ENCODE data around the gene NEIL1. TPM values are rescaled to one million over a fixed set of nuclear protein-coding genes. Genes with fewer than 3 reads are reported as not detected.
A peak's percentile ranks its signal among the peaks of the same experiment; 100 is the strongest.
"Not testable (repeated sequence)": the region's sequence is repeated elsewhere in the genome, so short reads cannot be mapped to it uniquely, and the experiment has no call there.

Gene NEIL1
- total and polyA plus RNA-seq, 3 experiments from 2014 or later = 2.0 to 2.9 (median 2.3) TPM

DNA sequence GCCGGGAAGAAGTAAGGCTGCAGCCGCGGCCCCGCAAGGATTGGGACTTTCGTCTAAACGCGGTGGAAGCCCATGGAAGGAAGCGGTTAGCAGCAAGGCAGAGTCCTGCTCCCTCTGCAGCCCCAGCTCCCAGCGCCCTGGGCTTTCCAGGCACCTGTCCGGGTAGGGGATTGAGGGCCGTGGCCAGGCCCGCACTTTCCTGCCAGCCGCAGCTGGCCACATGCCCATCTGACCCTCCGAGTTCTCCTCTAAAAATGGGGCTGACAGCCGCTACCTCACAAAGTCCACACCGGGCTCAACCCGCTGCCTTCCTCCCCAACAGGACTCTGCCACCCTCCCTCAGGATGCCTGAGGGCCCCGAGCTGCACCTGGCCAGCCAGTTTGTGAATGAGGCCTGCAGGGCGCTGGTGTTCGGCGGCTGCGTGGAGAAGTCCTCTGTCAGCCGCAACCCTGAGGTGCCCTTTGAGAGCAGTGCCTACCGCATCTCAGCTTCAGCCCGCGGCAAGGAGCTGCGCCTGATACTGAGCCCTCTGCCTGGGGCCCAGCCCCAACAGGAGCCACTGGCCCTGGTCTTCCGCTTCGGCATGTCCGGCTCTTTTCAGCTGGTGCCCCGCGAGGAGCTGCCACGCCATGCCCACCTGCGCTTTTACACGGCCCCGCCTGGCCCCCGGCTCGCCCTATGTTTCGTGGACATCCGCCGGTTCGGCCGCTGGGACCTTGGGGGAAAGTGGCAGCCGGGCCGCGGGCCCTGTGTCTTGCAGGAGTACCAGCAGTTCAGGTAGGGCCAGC is 1.9 kb downstream of the NEIL1 start:
- no peak for DNase-seq
- H3K4me3 ChIP-seq (ENCODE audit: low read length) = peak overlapping the region; percentile 68
- peaks cover 3 to 7% (median 5%) of the 10 kb centered on the region in 3 donors for H3K36me3 Mint-ChIP-seq
- peaks cover 10% of the 10 kb centered on the region for H3K9me3 ChIP-seq (ENCODE audit: low read length)
- ChIA-PET CTCF (interaction anchor here (1.0 to 1.8 kb wide), 3 partner anchors 19 to 97 kb away, joined by 3 to 12 read pairs (median 6); partner anchors contain the start of gene MAN2C1), POLR2A (interaction anchor here (1.3 to 5.4 kb wide), 2 partner anchors 20 to 292 kb away, joined by 3 to 34 read pairs; partner anchors contain the start of genes IMP3 and MAN2C1)
- no peaks in the 10 kb centered on the region for H3K27me3 ChIP-seq (ENCODE audit: insufficient read depth, low read length, poor library complexity, severe bottlenecking)
- H3K9me3 Mint-ChIP-seq = peaks cover 6 to 22% (median 20%) of the 10 kb centered on the region in 5 donors
- peaks cover 40% of the 10 kb centered on the region for H3K4me1 ChIP-seq (ENCODE audit: insufficient read depth, low read length)
- H3K27ac ChIP-seq (ENCODE audit: low read depth, low read length) = peak overlapping the region; percentile 57
- peaks cover 0 to 10% of the 10 kb centered on the region in 2 donors for H3K27me3 Mint-ChIP-seq
- H3K4me3 Mint-ChIP-seq = peak overlapping the region; percentile 60 to 80 (median 75)
- H3K27ac Mint-ChIP-seq = peak overlapping the region in 7 of 8 donors; percentile 46 to 99 (median 99)
- no peaks in the 10 kb centered on the region for H3K36me3 ChIP-seq (ENCODE audit: insufficient read depth, low read length)
- peaks cover 26 to 42% (median 26%) of the 10 kb centered on the region in 3 donors for H3K4me1 Mint-ChIP-seq

DNA sequence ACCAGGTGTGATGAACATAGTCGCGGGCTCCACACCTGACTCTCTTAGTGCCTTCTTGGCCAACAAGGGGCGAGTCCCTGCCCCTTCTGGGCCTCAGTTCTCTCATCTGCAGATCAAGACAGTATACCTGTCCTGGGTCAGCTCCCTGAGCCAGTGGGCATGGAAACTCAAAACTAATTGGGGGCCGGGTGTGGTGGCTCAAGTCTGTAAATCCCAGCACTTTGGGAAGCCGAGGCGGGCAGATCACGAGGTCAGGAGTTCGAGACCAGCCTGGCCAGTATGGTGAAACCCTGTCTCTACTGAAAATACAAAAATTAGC is 2.5 kb downstream of the NEIL1 start:
- H3K27me3 ChIP-seq (ENCODE audit: insufficient read depth, low read length, poor library complexity, severe bottlenecking); DNase-seq; H3K36me3 ChIP-seq (ENCODE audit: insufficient read depth, low read length); H3K36me3 Mint-ChIP-seq: not testable (repeated sequence)
- peak overlapping the region in 7 of 8 donors; percentile 93 to 100 (median 99) for H3K27ac Mint-ChIP-seq
- H3K4me1 Mint-ChIP-seq = peaks cover 26 to 42% (median 26%) of the 10 kb centered on the region in 3 donors
- H3K4me3 Mint-ChIP-seq = peak overlapping the region; percentile 56 to 87 (median 76)
- ChIA-PET CTCF (interaction anchor here (1.0 to 1.7 kb wide), 2 partner anchors 19 to 96 kb away, joined by 3 to 6 read pairs; partner anchors contain the start of gene MAN2C1), POLR2A (interaction anchor here (5.4 kb wide), 1 partner anchor 19 kb away, joined by 34 read pairs; the partner anchor contains the start of gene MAN2C1)
- peaks cover 0 to 10% of the 10 kb centered on the region in 2 donors for H3K27me3 Mint-ChIP-seq
- Histone ChIP-seq H3K4me1 (ENCODE audit: insufficient read depth, low read length) (peaks cover 40% of the 10 kb centered on the region), H3K9me3 (ENCODE audit: low read length) (peaks cover 10% of the 10 kb centered on the region), H3K27ac (ENCODE audit: low read depth, low read length) (peak overlapping the region; percentile 40), H3K4me3 (ENCODE audit: low read length) (peak overlapping the region; percentile 68)
- peaks cover 6 to 22% (median 20%) of the 10 kb centered on the region in 5 donors for H3K9me3 Mint-ChIP-seq

GRCh38 chr15:75349851-75350588 is 3.2 kb downstream of the NEIL1 start:
- peak overlapping the region; percentile 56 to 87 (median 76) for H3K4me3 Mint-ChIP-seq
- H3K27ac Mint-ChIP-seq = peak overlapping the region; percentile 88 to 100 (median 99)
- H3K36me3 ChIP-seq (ENCODE audit: insufficient read depth, low read length) = no peaks in the 10 kb centered on the region
- peaks cover 3 to 10% (median 7%) of the 10 kb centered on the region in 3 donors for H3K36me3 Mint-ChIP-seq
- H3K4me1 ChIP-seq (ENCODE audit: insufficient read depth, low read length) = peaks cover 40% of the 10 kb centered on the region
- peak; percentile 66 to 93 (median 87) for DNase-seq
- H3K4me3 ChIP-seq (ENCODE audit: low read length) = peak overlapping the region; percentile 68
- H3K9me3 ChIP-seq (ENCODE audit: low read length) = peaks cover 10% of the 10 kb centered on the region
- peaks cover 26 to 42% (median 26%) of the 10 kb centered on the region in 3 donors for H3K4me1 Mint-ChIP-seq
- H3K27me3 ChIP-seq (ENCODE audit: insufficient read depth, low read length, poor library complexity, severe bottlenecking) = no peaks in the 10 kb centered on the region
- CTCF ChIA-PET = interaction anchor here (1.7 kb wide), 1 partner anchor 18 kb away, joined by 6 read pairs; the partner anchor contains the start of gene MAN2C1
- H3K9me3 Mint-ChIP-seq = peaks cover 6 to 22% (median 20%) of the 10 kb centered on the region in 5 donors
- peak overlapping the region; percentile 54 for H3K27ac ChIP-seq (ENCODE audit: low read depth, low read length)
- POLR2A ChIA-PET = interaction anchor here (5.4 kb wide), 1 partner anchor 18 kb away, joined by 34 read pairs; the partner anchor contains the start of gene MAN2C1
- peaks cover 0 to 10% of the 10 kb centered on the region in 2 donors for H3K27me3 Mint-ChIP-seq

DNA sequence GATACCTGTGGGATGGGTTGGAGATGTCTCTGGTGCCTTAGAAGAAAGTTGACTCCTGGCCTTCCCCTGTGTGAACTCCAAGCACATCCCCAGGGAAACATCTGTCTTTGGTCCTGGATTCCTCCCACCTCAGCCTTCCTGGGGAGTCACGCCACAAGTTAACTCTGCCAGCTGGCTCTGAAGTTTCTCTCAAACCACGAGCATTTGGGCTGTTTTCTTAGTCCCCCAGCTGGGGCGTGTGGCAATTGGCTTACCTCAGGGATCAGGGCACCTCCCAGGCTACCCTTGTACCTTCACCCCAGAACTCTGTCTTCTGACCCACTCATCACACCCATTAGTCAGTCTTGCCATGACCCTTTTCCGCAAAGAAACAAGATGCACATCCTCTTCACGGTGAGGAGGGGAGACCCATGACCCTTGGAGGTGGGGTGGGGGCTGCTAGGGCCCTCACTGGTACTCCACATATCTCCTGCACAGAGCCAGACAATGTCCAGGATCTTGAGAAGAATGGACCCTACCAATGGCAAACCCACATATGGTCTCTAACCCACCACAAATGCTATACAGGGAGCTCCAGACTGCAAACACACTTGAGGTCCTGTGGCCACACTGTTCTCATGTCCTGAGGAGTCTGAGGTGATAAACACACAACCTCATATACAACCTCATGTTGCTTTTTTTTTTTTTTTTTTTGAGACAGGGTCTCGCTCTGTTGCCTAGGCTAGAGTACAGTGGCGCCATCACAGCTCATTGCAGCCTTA is 3.9 kb downstream of the NEIL1 start:
- peaks cover 40% of the 10 kb centered on the region for H3K4me1 ChIP-seq (ENCODE audit: insufficient read depth, low read length)
- Mint-ChIP-seq H3K9me3 (peaks cover 6 to 22% (median 20%) of the 10 kb centered on the region in 5 donors), H3K27ac (peak overlapping the region; percentile 88 to 100 (median 99)), H3K4me1 (peaks cover 26 to 42% (median 26%) of the 10 kb centered on the region in 3 donors), H3K4me3 (peak overlapping the region in 2 of 7 donors; percentile 56 to 87), H3K27me3 (peaks cover 0 to 10% of the 10 kb centered on the region in 2 donors), H3K36me3 (peaks cover 3 to 12% (median 7%) of the 10 kb centered on the region in 3 donors)
- no peaks in the 10 kb centered on the region for H3K36me3 ChIP-seq (ENCODE audit: insufficient read depth, low read length)
- no peak overlapping the region for H3K4me3 ChIP-seq (ENCODE audit: low read length)
- peak overlapping the region; percentile 54 for H3K27ac ChIP-seq (ENCODE audit: low read depth, low read length)
- ChIA-PET POLR2A (interaction anchor here (0.7 to 5.4 kb wide), 2 partner anchors 18 to 1036 kb away, joined by 8 to 34 read pairs; partner anchors contain the start of gene MAN2C1), CTCF (interaction anchor here (5.2 kb wide), 1 partner anchor 16 kb away, joined by 35 read pairs; the partner anchor contains the start of gene MAN2C1)
- H3K9me3 ChIP-seq (ENCODE audit: low read length) = peaks cover 10% of the 10 kb centered on the region
- DNase-seq = no peak
- H3K27me3 ChIP-seq (ENCODE audit: insufficient read depth, low read length, poor library complexity, severe bottlenecking) = no peaks in the 10 kb centered on the region

DNA sequence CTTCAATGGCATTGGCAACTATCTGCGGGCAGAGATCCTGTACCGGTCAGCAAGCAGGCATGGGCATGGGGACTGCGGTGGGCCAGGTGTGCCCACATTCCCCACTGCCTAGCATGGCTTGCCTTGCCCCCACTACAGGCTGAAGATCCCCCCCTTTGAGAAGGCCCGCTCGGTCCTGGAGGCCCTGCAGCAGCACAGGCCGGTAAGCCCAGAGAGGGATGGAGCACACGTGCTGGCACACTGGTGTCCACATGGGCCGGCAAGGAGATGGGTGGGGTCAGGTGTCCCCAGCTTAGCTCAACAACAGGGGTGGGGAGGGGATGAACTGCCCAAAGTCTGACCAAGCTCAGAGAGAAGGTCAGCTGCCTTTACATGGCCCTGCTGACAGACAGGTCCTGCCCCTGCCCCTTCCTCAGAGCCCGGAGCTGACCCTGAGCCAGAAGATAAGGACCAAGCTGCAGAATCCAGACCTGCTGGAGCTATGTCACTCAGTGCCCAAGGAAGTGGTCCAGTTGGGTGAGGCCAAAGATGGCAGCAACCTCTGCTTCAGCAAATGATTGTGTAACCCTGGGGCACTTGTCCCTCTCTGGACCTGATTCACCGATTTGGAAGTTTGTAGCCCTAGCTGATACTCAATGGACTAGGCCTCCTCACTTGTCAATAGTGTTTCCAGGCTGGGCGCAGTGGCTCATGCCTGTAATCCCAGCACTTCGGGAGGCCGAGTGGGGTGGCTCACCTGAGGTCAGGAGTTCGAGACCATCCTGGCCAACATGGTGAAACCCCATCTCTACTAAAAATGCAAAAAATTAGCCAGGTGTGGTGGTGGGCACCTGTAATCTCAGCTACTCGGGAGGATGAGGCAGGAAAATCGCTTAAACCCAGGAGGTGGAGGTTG is 5.6 kb downstream of the NEIL1 start:
- Histone ChIP-seq H3K27ac (ENCODE audit: low read depth, low read length) (no peak overlapping the region), H3K36me3 (ENCODE audit: insufficient read depth, low read length) (no peaks in the 10 kb centered on the region), H3K9me3 (ENCODE audit: low read length) (peaks cover 10% of the 10 kb centered on the region), H3K4me3 (ENCODE audit: low read length) (no peak overlapping the region), H3K27me3 (ENCODE audit: insufficient read depth, low read length, poor library complexity, severe bottlenecking) (no peaks in the 10 kb centered on the region), H3K4me1 (ENCODE audit: insufficient read depth, low read length) (peaks cover 32% of the 10 kb centered on the region)
- ChIA-PET POLR2A (interaction anchor here (5.4 kb wide), 1 partner anchor 16 kb away, joined by 34 read pairs; the partner anchor contains the start of gene MAN2C1), CTCF (interaction anchor here (5.2 kb wide), 1 partner anchor 15 kb away, joined by 35 read pairs; the partner anchor contains the start of gene MAN2C1)
- peak overlapping the region in 6 of 8 donors; percentile 56 to 99 (median 84) for H3K27ac Mint-ChIP-seq
- peaks cover 3 to 23% (median 7%) of the 10 kb centered on the region in 3 donors for H3K36me3 Mint-ChIP-seq
- peaks cover 0 to 7% of the 10 kb centered on the region in 2 donors for H3K27me3 Mint-ChIP-seq
- H3K4me1 Mint-ChIP-seq = peaks cover 18 to 32% (median 21%) of the 10 kb centered on the region in 3 donors
- peaks cover 6 to 22% (median 17%) of the 10 kb centered on the region in 5 donors for H3K9me3 Mint-ChIP-seq
- no peak for DNase-seq
- H3K4me3 Mint-ChIP-seq = peak overlapping the region in 1 of 7 donors; percentile 41

DNA sequence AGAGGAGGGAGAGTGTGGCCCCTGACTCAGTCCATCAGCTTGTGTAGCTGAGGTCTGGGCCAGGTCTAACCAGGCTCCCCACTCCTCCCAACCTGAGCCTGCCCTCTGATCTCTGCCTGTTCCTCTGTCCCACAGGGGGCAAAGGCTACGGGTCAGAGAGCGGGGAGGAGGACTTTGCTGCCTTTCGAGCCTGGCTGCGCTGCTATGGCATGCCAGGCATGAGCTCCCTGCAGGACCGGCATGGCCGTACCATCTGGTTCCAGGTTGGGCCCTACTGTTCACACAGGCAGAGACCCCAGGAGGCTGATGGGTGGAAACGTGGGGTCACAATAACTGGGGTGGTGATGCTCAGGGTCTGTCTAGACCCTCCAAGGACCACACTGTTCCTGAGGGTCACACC is 6.8 kb downstream of the NEIL1 start:
- Mint-ChIP-seq H3K27me3 (peaks cover 0 to 7% of the 10 kb centered on the region in 2 donors), H3K36me3 (peaks cover 3 to 31% (median 7%) of the 10 kb centered on the region in 3 donors), H3K4me1 (peaks cover 18 to 26% (median 19%) of the 10 kb centered on the region in 3 donors), H3K27ac (peak overlapping the region in 5 of 8 donors; percentile 23 to 70 (median 51)), H3K4me3 (no peak overlapping the region), H3K9me3 (peaks cover 6 to 21% (median 17%) of the 10 kb centered on the region in 5 donors)
- Histone ChIP-seq H3K27ac (ENCODE audit: low read depth, low read length) (no peak overlapping the region), H3K27me3 (ENCODE audit: insufficient read depth, low read length, poor library complexity, severe bottlenecking) (no peaks in the 10 kb centered on the region), H3K4me3 (ENCODE audit: low read length) (no peak overlapping the region), H3K36me3 (ENCODE audit: insufficient read depth, low read length) (no peaks in the 10 kb centered on the region), H3K4me1 (ENCODE audit: insufficient read depth, low read length) (peaks cover 27% of the 10 kb centered on the region), H3K9me3 (ENCODE audit: low read length) (peaks cover 8% of the 10 kb centered on the region)
- no peak for DNase-seq
- CTCF ChIA-PET = interaction anchor here (5.2 kb wide), 1 partner anchor 14 kb away, joined by 35 read pairs; the partner anchor contains the start of gene MAN2C1
- POLR2A ChIA-PET = interaction anchor here (2.0 kb wide), 1 partner anchor 14 kb away, joined by 9 read pairs; the partner anchor contains the start of gene MAN2C1

Data from CD8-positive, alpha-beta memory T cell (primary cell).